ENCODE data around the gene PIEZO2.

GRCh38 chr18:11073971-11074370 is 75.4 kb downstream of the PIEZO2 start:
- no peak for TF ChIP-seq CTCF (IDR thresholded peaks at IDR 0.05; ENCODE audit: insufficient read depth, low read length)
- TF ChIP-seq POLR2AphosphoS5 (IDR thresholded peaks at IDR 0.05; ENCODE audit: low read depth), result no peak
